Endodermal cell (in vitro differentiated cells): ENCODE data around the gene EPN3. TPM values are rescaled to one million over a fixed set of nuclear protein-coding genes. Genes with fewer than 3 reads are reported as not detected.
A peak's percentile ranks its signal among the peaks of the same experiment; 100 is the strongest.

Experiments used
- DNase-seq: peaks from one replicate; pipeline ENCODE4 v3.0.0-alpha.2; 2017
- H3K27ac ChIP-seq: 2 replicates; pipeline ENCODE4 v1.5.1; 2013; ENCODE audit warnings: mild to moderate bottlenecking, low read depth, low read length, moderate library complexity
- H3K27me3 ChIP-seq: 2 replicates; pipeline ENCODE4 v1.6.1; 2013; ENCODE audit warnings: mild to moderate bottlenecking, low read length, moderate library complexity; ENCODE audit not compliant: insufficient read depth, control insufficient read depth, poor library complexity, severe bottlenecking
- H3K36me3 ChIP-seq: 2 replicates; pipeline ENCODE4 v1.7.0; 2013; ENCODE audit warnings: mild to moderate bottlenecking, low read length, moderate library complexity; ENCODE audit not compliant: control insufficient read depth, insufficient read depth
- H3K4me1 ChIP-seq: one replicate; pipeline ENCODE4 v1.7.0; 2013; ENCODE audit warnings: low read length; ENCODE audit not compliant: control insufficient read depth, insufficient read depth
- H3K4me3 ChIP-seq: 2 replicates; pipeline ENCODE4 v1.5.1; 2013; ENCODE audit warnings: mild to moderate bottlenecking, low read length, moderate library complexity
- H3K9ac ChIP-seq: 2 replicates; pipeline ENCODE4 v1.6.1; 2013; ENCODE audit warnings: mild to moderate bottlenecking, low read length, moderate library complexity; ENCODE audit not compliant: poor library complexity, severe bottlenecking; ENCODE audit errors: extremely low read depth
- H3K9me3 ChIP-seq: 2 replicates; pipeline ENCODE4 v1.6.1; 2013; ENCODE audit warnings: mild to moderate bottlenecking, low read length, moderate library complexity; ENCODE audit not compliant: control insufficient read depth
- H3K27ac Mint-ChIP-seq: 2 replicates; pipeline ENCODE4 v1.8.0; 2020; ENCODE audit warnings: mixed read lengths
- H3K27me3 Mint-ChIP-seq: 2 replicates; pipeline ENCODE4 v1.8.0; 2021; ENCODE audit warnings: mild to moderate bottlenecking, mixed read lengths; ENCODE audit not compliant: insufficient read depth
- H3K36me3 Mint-ChIP-seq: 2 replicates; pipeline ENCODE4 v1.8.0; 2020; ENCODE audit warnings: low read depth, mixed read lengths
- H3K4me1 Mint-ChIP-seq: 2 replicates; pipeline ENCODE4 v1.8.0; 2020; ENCODE audit warnings: mixed read lengths
- H3K4me3 Mint-ChIP-seq: 2 replicates; pipeline ENCODE4 v1.8.0; 2020; ENCODE audit warnings: mild to moderate bottlenecking, moderate library complexity, mixed read lengths
- H3K9me3 Mint-ChIP-seq: 2 replicates; pipeline ENCODE4 v1.8.0; 2020; ENCODE audit warnings: mild to moderate bottlenecking, mixed read lengths
- CTCF ChIP-seq: fragments of 200-600 bp; sonication (generic); conservative IDR thresholded peaks from 2 replicates; pipeline ENCODE4 v1.5.0; 2021; ENCODE audit warnings: antibody characterized with exemption, mild to moderate bottlenecking
- WGBS, 2 experiments: methylation state at CpG; one replicate each; pipeline versions ENCODE4 v1.1.5 to v1.1.7; 2013; ENCODE audit warnings: missing lambda C conversion rate in 2 of 2, mixed read lengths in 1 of 2; ENCODE audit not compliant: insufficient coverage in 1 of 2, insufficient read length in 1 of 2; 5-methylcytosine and 5-hydroxymethylcytosine counted together
- total RNA-seq, 2 donors: library from RNA; stranded (reverse); fragmentation: NEBNext Ultra II Directional in 1 of 2; extraction: Animal tissue kit (Norgen Biotek cat#: 25700) in 1 of 2; gene quantifications; 2 replicates in 1 of 2; 3 replicates in 1 of 2; pipeline ENCODE4 v1.2.1, GENCODE V29; 2021

The EPN3 gene
- total RNA-seq, 2 donors from 2014 or later, result 0.66 TPM; not detected in 1

DNA sequence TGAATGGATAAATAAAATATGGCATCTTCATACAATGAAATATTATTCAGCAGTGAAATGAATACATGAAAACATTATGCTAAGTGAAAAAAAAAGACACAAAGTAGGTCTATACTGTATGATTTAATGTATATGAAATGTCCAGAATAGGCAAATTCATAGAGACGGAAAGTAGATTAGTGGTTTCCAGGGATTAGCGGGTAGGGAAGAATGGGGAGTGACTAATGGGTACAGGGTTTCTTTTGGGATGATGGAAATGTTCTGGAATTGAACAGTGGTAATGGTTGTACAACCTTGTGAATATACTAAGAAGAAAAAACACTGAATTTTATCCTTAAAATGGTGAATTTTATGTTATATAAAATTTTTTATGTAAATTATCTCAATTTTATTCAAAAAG, 32.8 kb upstream of the EPN3 start:
- no peaks in the 10 kb centered on the region for H3K36me3 Mint-ChIP-seq
- WGBS, 2 experiments, result 93% methylated on average over 2 of the region's 2 CpGs
- DNase-seq, result no peak
- H3K27me3 Mint-ChIP-seq, result peaks cover 5% of the 10 kb centered on the region
- no peaks in the 10 kb centered on the region for H3K9me3 Mint-ChIP-seq
- H3K4me3 Mint-ChIP-seq, result no peak overlapping the region
- peaks cover 3% of the 10 kb centered on the region for H3K27me3 ChIP-seq
- no peak overlapping the region for H3K27ac ChIP-seq
- H3K9me3 ChIP-seq, result no peaks in the 10 kb centered on the region
- H3K4me1 ChIP-seq, result no peaks in the 10 kb centered on the region
- TF ChIP-seq CTCF, result no peak
- no peak overlapping the region for H3K9ac ChIP-seq
- H3K36me3 ChIP-seq, result no peaks in the 10 kb centered on the region
- peaks cover 5% of the 10 kb centered on the region for H3K4me1 Mint-ChIP-seq
- H3K4me3 ChIP-seq, result no peak overlapping the region
- H3K27ac Mint-ChIP-seq, result no peak overlapping the region

- Histone ChIP-seq H3K9ac (no peak overlapping the region), H3K27me3 (peaks cover 8% of the 10 kb centered on the region), H3K4me3 (no peak overlapping the region), H3K27ac (no peak overlapping the region), H3K4me1 (no peaks in the 10 kb centered on the region), H3K9me3 (no peaks in the 10 kb centered on the region), H3K36me3 (no peaks in the 10 kb centered on the region)
- H3K9me3 Mint-ChIP-seq, result no peaks in the 10 kb centered on the region
- H3K27me3 Mint-ChIP-seq, result peaks cover 13% of the 10 kb centered on the region
- no peak overlapping the region for H3K4me3 Mint-ChIP-seq
- H3K27ac Mint-ChIP-seq, result no peak overlapping the region
- WGBS, 2 experiments, result 61 to 69% methylated on average over 4 of the region's 5 CpGs
- peak; percentile 78 for TF ChIP-seq CTCF
- peaks cover 5% of the 10 kb centered on the region for H3K4me1 Mint-ChIP-seq
- H3K36me3 Mint-ChIP-seq, result no peaks in the 10 kb centered on the region
- peak; percentile 79 for DNase-seq
Measured at GRCh38 chr17:50501054-50501453, 31.5 kb upstream of the EPN3 start.

GRCh38 chr17:50502301-50502990, 30.1 kb upstream of the EPN3 start:
- Mint-ChIP-seq H3K9me3 (no peaks in the 10 kb centered on the region), H3K27me3 (peaks cover 14% of the 10 kb centered on the region)
- no peaks in the 10 kb centered on the region for H3K9me3 ChIP-seq

More at GRCh38 chr17:50502301-50502990, 30.1 kb upstream of the EPN3 start:
- no peak overlapping the region for H3K27ac ChIP-seq
- Mint-ChIP-seq H3K4me1 (peaks cover 5% of the 10 kb centered on the region), H3K27ac (no peak overlapping the region), H3K36me3 (no peaks in the 10 kb centered on the region), H3K4me3 (no peak overlapping the region)
- peaks cover 11% of the 10 kb centered on the region for H3K27me3 ChIP-seq
- no peak overlapping the region for H3K4me3 ChIP-seq
- H3K4me1 ChIP-seq, result no peaks in the 10 kb centered on the region
- H3K9ac ChIP-seq, result no peak overlapping the region
- H3K36me3 ChIP-seq, result no peaks in the 10 kb centered on the region
- peak; percentile 34 for DNase-seq
- TF ChIP-seq CTCF, result no peak
- 89 to 97% methylated on average over 3 to 9 of the region's 9 CpGs for WGBS, 2 experiments
